HepG2 (cell line): ENCODE results near the gene CCDC80. TPM values are rescaled to one million over a fixed set of nuclear protein-coding genes. Genes with fewer than 3 reads are reported as not detected.

Experiments
- BORCS8-MEF2B ChIP-seq: sonication (generic); formaldehyde crosslinking; IDR thresholded peaks from 2 replicates; pipeline ENCODE4 v1.8.0; 2022; ENCODE audit warnings: mild to moderate bottlenecking, missing genetic modification reagents
- DNMT1 ChIP-seq: sonication (generic); formaldehyde crosslinking; IDR thresholded peaks from 2 replicates; pipeline ENCODE4 v1.5.1; 2020; ENCODE audit warnings: mild to moderate bottlenecking, missing genetic modification reagents
- HOXA3 ChIP-seq: sonication (generic); formaldehyde crosslinking; IDR thresholded peaks from 2 replicates; pipeline ENCODE4 v1.5.0; 2020; ENCODE audit warnings: missing genetic modification reagents
- HOXA7 ChIP-seq: sonication (generic); formaldehyde crosslinking; IDR thresholded peaks from 2 replicates; pipeline ENCODE4 v1.8.1; 2022; ENCODE audit warnings: mild to moderate bottlenecking, missing genetic modification reagents, moderate library complexity
- KDM2A ChIP-seq: sonication (generic); formaldehyde crosslinking; IDR thresholded peaks from 2 replicates; pipeline ENCODE4 v1.4.0; 2020; ENCODE audit warnings: low read depth, missing genetic modification reagents, borderline replicate concordance
- NFIB ChIP-seq: sonication (generic); formaldehyde crosslinking; IDR thresholded peaks from 2 replicates; pipeline ENCODE4 v1.9.0; 2021; ENCODE audit warnings: missing genetic modification reagents, mild to moderate bottlenecking, borderline replicate concordance
- RARG ChIP-seq: sonication (generic); formaldehyde crosslinking; IDR thresholded peaks from 2 replicates; pipeline ENCODE4 v1.4.0; 2020; ENCODE audit warnings: low read depth, mild to moderate bottlenecking, missing genetic modification reagents
- SOX5 ChIP-seq: IDR thresholded peaks from 2 replicates; pipeline ENCODE4 v1.6.1; 2016; ENCODE audit warnings: borderline replicate concordance
- SRY ChIP-seq: sonication (generic); formaldehyde crosslinking; IDR thresholded peaks from 2 replicates; pipeline ENCODE4 v1.8.0; 2022; ENCODE audit warnings: mild to moderate bottlenecking, missing genetic modification reagents
- TCF12 ChIP-seq, 2 experiments: fragments of 450-650 bp in 1 of 2; sonication (generic) in 1 of 2; formaldehyde crosslinking in 1 of 2; IDR thresholded peaks; 2 replicates each; pipeline versions ENCODE4 v1.6.1 to v1.8.0; 2017 to 2022; ENCODE audit warnings: antibody characterized with exemption in 1 of 2, mild to moderate bottlenecking in 1 of 2, missing genetic modification reagents in 1 of 2, moderate library complexity in 1 of 2
- WIZ ChIP-seq: sonication (generic); formaldehyde crosslinking; IDR thresholded peaks from 2 replicates; pipeline ENCODE4 v1.5.1; 2020; ENCODE audit warnings: mild to moderate bottlenecking, missing genetic modification reagents
- ZNF296 ChIP-seq: sonication (generic); formaldehyde crosslinking; conservative IDR thresholded peaks from 2 replicates; pipeline ENCODE4 v1.5.0; 2020; ENCODE audit warnings: mild to moderate bottlenecking, missing genetic modification reagents
- ZNF616 ChIP-seq: sonication (generic); formaldehyde crosslinking; IDR thresholded peaks from 2 replicates; pipeline ENCODE4 v1.5.0; 2020; ENCODE audit warnings: low read depth, mild to moderate bottlenecking, missing genetic modification reagents
- ZNF644 ChIP-seq: IDR thresholded peaks from 2 replicates; pipeline ENCODE4 v1.6.1; 2016; ENCODE audit warnings: low read depth
- ZNF747 ChIP-seq: sonication (generic); formaldehyde crosslinking; IDR thresholded peaks from 2 replicates; pipeline ENCODE4 v1.8.1; 2023; ENCODE audit warnings: missing genetic modification reagents, mild to moderate bottlenecking, borderline replicate concordance
- polyA plus RNA-seq, 8 experiments: library from polyadenylated mRNA; depleted of rRNA in 3 of 8; stranded (reverse) in 7 of 8; unstranded in 1 of 8; fragments of >200 nt; fragmentation: Illumina TruSeq in 4 of 8; extraction: Trizol in 4 of 8; gene quantifications; 2 replicates each; pipeline versions ENCODE4 v1.2.1 to v1.2.3, GENCODE V29; 2011 to 2016; ENCODE audit warnings: low read depth in 4 of 8, missing spikeins in 1 of 8, mixed read lengths in 1 of 8; ENCODE audit not compliant: insufficient read depth in 1 of 8
- total RNA-seq, 5 experiments: library from RNA; depleted of rRNA; stranded (reverse); fragments of >200 nt; fragmentation: Illumina TruSeq; extraction: Trizol; gene quantifications; 2 replicates each; pipeline ENCODE4 v1.2.3, GENCODE V29; 2016; ENCODE audit warnings: low read depth in 1 of 5
- TF ChIP-seq, protein P1 (sequence below): sonication (generic); formaldehyde crosslinking; IDR thresholded peaks from 2 replicates; pipeline ENCODE4 v1.4.0; 2020; ENCODE audit warnings: mild to moderate bottlenecking, missing genetic modification reagents
- TF ChIP-seq, protein P2 (sequence below): sonication (generic); formaldehyde crosslinking; IDR thresholded peaks from 2 replicates; pipeline ENCODE4 v1.5.0; 2020; ENCODE audit warnings: mild to moderate bottlenecking, missing genetic modification reagents
- TF ChIP-seq, protein P3 (sequence below): sonication (generic); formaldehyde crosslinking; IDR thresholded peaks from 2 replicates; pipeline ENCODE4 v1.4.0; 2020; ENCODE audit warnings: mild to moderate bottlenecking, missing genetic modification reagents
- TF ChIP-seq, protein P4 (sequence below): sonication (generic); formaldehyde crosslinking; IDR thresholded peaks from 2 replicates; pipeline ENCODE4 v1.4.0; 2020; ENCODE audit warnings: missing genetic modification reagents, borderline replicate concordance

The CCDC80 gene
- total and polyA plus RNA-seq, 2 of the 13 experiments (the other 11 are each of a cell fraction or from before 2014, with no cell fraction given) = not detected

DNA sequence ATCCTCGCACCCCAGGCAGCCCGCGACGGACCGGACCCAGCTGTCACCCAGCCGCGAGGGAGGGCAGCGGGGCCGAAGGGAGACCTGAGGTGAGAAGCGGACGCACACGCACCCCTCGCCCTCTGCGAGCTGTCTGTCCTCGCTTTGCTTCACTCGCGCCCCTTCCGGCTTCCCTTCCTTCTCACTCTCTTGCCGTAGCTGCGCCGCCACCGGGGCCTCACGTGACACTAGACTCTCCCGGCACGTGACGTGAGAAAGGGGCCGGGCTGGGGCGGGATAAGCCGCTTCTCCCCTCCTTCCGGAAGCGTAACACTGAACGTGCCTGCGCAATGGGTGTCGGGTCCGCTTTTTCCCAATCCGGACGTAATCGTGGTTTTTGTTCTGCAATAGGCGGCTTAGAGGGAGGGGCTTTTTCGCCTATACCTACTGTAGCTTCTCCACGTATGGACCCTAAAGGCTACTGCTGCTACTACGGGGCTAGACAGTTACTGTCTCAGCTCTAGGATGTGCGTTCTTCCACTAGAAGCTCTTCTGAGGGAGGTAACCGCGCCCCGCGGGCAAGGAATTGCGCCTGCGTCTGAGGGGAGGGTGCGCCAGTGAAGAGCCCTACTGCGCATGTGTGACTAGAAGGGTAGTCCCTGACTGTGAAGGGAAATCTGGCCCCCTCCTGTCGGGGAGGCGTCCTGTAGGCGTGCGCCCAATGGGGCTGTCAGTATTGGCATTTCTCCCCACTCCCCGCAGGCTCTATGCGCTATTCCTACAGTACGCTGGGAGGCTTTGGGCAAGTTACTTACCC is 79.0 kb downstream of the CCDC80 start, which contains the start of the genes ATG3 and SLC35A5 (continued):
- TF ChIP-seq, protein P1, sequence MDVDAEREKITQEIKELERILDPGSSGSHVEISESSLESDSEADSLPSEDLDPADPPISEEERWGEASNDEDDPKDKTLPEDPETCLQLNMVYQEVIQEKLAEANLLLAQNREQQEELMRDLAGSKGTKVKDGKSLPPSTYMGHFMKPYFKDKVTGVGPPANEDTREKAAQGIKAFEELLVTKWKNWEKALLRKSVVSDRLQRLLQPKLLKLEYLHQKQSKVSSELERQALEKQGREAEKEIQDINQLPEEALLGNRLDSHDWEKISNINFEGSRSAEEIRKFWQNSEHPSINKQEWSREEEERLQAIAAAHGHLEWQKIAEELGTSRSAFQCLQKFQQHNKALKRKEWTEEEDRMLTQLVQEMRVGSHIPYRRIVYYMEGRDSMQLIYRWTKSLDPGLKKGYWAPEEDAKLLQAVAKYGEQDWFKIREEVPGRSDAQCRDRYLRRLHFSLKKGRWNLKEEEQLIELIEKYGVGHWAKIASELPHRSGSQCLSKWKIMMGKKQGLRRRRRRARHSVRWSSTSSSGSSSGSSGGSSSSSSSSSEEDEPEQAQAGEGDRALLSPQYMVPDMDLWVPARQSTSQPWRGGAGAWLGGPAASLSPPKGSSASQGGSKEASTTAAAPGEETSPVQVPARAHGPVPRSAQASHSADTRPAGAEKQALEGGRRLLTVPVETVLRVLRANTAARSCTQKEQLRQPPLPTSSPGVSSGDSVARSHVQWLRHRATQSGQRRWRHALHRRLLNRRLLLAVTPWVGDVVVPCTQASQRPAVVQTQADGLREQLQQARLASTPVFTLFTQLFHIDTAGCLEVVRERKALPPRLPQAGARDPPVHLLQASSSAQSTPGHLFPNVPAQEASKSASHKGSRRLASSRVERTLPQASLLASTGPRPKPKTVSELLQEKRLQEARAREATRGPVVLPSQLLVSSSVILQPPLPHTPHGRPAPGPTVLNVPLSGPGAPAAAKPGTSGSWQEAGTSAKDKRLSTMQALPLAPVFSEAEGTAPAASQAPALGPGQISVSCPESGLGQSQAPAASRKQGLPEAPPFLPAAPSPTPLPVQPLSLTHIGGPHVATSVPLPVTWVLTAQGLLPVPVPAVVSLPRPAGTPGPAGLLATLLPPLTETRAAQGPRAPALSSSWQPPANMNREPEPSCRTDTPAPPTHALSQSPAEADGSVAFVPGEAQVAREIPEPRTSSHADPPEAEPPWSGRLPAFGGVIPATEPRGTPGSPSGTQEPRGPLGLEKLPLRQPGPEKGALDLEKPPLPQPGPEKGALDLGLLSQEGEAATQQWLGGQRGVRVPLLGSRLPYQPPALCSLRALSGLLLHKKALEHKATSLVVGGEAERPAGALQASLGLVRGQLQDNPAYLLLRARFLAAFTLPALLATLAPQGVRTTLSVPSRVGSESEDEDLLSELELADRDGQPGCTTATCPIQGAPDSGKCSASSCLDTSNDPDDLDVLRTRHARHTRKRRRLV (CRISPR knock-in tag) = 0 out of 2 replicates have a peak, but pooled peaks have one; percentile 19
- TF ChIP-seq, protein P2, sequence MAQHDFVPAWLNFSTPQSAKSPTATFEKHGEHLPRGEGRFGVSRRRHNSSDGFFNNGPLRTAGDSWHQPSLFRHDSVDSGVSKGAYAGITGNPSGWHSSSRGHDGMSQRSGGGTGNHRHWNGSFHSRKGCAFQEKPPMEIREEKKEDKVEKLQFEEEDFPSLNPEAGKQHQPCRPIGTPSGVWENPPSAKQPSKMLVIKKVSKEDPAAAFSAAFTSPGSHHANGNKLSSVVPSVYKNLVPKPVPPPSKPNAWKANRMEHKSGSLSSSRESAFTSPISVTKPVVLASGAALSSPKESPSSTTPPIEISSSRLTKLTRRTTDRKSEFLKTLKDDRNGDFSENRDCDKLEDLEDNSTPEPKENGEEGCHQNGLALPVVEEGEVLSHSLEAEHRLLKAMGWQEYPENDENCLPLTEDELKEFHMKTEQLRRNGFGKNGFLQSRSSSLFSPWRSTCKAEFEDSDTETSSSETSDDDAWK (CRISPR knock-in tag) = no peak
- no peak for TF ChIP-seq RARG (CRISPR knock-in tag)
- TF ChIP-seq, protein P3, sequence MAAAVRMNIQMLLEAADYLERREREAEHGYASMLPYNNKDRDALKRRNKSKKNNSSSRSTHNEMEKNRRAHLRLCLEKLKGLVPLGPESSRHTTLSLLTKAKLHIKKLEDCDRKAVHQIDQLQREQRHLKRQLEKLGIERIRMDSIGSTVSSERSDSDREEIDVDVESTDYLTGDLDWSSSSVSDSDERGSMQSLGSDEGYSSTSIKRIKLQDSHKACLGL (CRISPR knock-in tag) = peak; percentile 61; the same call in 1 of the 2 replicates
- peak; percentile 81 for TF ChIP-seq HOXA3 (CRISPR knock-in tag)
- TF ChIP-seq ZNF644 (CRISPR knock-in tag) = no peak
- no peak for TF ChIP-seq DNMT1 (CRISPR knock-in tag)
- TF ChIP-seq BORCS8-MEF2B (CRISPR knock-in tag) = peak; percentile 83
- peak; percentile 67; the same call in 1 of the 2 replicates for TF ChIP-seq SRY (CRISPR knock-in tag)
- peak; percentile 92; the same call in 1 of the 2 replicates for TF ChIP-seq ZNF747 (CRISPR knock-in tag)
- peak; percentile 91 for TF ChIP-seq KDM2A (CRISPR knock-in tag)
- no peak for TF ChIP-seq ZNF616 (CRISPR knock-in tag)
- no peak for TF ChIP-seq ZNF296 (CRISPR knock-in tag)
- TF ChIP-seq SOX5 (CRISPR knock-in tag) = peak; percentile 45; the same call in 1 of the 2 replicates
- TF ChIP-seq, protein P4, sequence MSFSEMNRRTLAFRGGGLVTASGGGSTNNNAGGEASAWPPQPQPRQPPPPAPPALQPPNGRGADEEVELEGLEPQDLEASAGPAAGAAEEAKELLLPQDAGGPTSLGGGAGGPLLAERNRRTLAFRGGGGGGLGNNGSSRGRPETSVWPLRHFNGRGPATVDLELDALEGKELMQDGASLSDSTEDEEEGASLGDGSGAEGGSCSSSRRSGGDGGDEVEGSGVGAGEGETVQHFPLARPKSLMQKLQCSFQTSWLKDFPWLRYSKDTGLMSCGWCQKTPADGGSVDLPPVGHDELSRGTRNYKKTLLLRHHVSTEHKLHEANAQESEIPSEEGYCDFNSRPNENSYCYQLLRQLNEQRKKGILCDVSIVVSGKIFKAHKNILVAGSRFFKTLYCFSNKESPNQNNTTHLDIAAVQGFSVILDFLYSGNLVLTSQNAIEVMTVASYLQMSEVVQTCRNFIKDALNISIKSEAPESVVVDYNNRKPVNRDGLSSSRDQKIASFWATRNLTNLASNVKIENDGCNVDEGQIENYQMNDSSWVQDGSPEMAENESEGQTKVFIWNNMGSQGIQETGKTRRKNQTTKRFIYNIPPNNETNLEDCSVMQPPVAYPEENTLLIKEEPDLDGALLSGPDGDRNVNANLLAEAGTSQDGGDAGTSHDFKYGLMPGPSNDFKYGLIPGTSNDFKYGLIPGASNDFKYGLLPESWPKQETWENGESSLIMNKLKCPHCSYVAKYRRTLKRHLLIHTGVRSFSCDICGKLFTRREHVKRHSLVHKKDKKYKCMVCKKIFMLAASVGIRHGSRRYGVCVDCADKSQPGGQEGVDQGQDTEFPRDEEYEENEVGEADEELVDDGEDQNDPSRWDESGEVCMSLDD (CRISPR knock-in tag) = peak; percentile 43; the same call in 1 of the 2 replicates
- TF ChIP-seq NFIB (CRISPR knock-in tag) = no peak
- TF ChIP-seq WIZ = no peak
- TF ChIP-seq TCF12 (IDR thresholded peaks at IDR 0.05) = no peak
- TF ChIP-seq TCF12 (CRISPR knock-in tag; IDR thresholded peaks at IDR 0.05) = peak; percentile 53; the same call in 1 of the 2 replicates
- no peak for TF ChIP-seq HOXA7
